ENCODE measurements around the gene CDON.
A peak's percentile ranks its signal among the peaks of the same experiment; 100 is the strongest.

CDON gene

GRCh38 chr11:125939081-125939521 is 123.6 kb downstream of the CDON start:
- Histone ChIP-seq H2BK120ac (ENCODE audit: low read depth, low read length) (no peak overlapping the region), H3K4ac (ENCODE audit: low read length) (no peak overlapping the region), H2AK5ac (ENCODE audit: low read depth, low read length) (no peak overlapping the region), H3K9me3 (replicated peaks in 1 of 2; ENCODE audit: control insufficient read depth in 2 of 2, insufficient read depth in 1 of 2, low read depth in 1 of 2, low read length in 2 of 2) (peaks cover 0 to 2% of the 10 kb centered on the region in 2 donors), H2BK12ac (ENCODE audit: low read length) (no peak overlapping the region), H2AFZ (ENCODE audit: low read length) (peak overlapping the region; percentile 9), H3K18ac (ENCODE audit: low read length) (no peak overlapping the region), H3K4me1 (ENCODE audit: control insufficient read depth in 2 of 2, insufficient read depth in 1 of 2, low read depth in 1 of 2, low read length in 2 of 2) (peaks cover 3 to 13% of the 10 kb centered on the region in 2 donors), H3K36me3 (replicated peaks in 1 of 2; ENCODE audit: control insufficient read depth in 2 of 2, insufficient read depth in 2 of 2, low read length in 2 of 2) (no peaks in the 10 kb centered on the region), H3K27ac (replicated peaks; ENCODE audit: low read length) (no peak overlapping the region), H3K9ac (ENCODE audit: low read depth, low read length, poor library complexity) (no peak overlapping the region), H4K8ac (ENCODE audit: low read depth, low read length) (no peak overlapping the region), H4K91ac (ENCODE audit: low read depth, low read length, poor library complexity) (no peak overlapping the region), H2BK15ac (ENCODE audit: low read length) (no peak overlapping the region), H3K79me1 (ENCODE audit: low read depth, low read length) (no peaks in the 10 kb centered on the region), H3K4me3 (ENCODE audit: low read length in 2 of 2) (no peak overlapping the region), H3K4me2 (ENCODE audit: insufficient read depth, low read length, poor library complexity, severe bottlenecking) (no peak overlapping the region), H3K23ac (ENCODE audit: low read depth, low read length, poor library complexity) (no peak overlapping the region), H3K14ac (ENCODE audit: low read length) (no peak overlapping the region), H2BK5ac (ENCODE audit: low read length) (no peak overlapping the region), H3K27me3 (ENCODE audit: control insufficient read depth in 3 of 3, insufficient read depth in 3 of 3, low read depth in 1 of 3, low read length in 3 of 3) (peaks cover 0 to 4% (median 0%) of the 10 kb centered on the region in 3 experiments)
- WGBS, 2 donors (ENCODE audit: extremely low coverage in 2 of 2, insufficient read length in 2 of 2, insufficient replicate concordance in 1 of 2): no CpG with 5 or more reads among the region's 4 CpGs
- no peak for DNase-seq (ENCODE audit: low spot score)

- H2AFZ ChIP-seq (ENCODE audit: low read length): peak overlapping the region; percentile 72
- H2AK5ac ChIP-seq (ENCODE audit: low read depth, low read length): no peak overlapping the region
- no peak overlapping the region for H3K4me2 ChIP-seq (ENCODE audit: insufficient read depth, low read length, poor library complexity, severe bottlenecking)
- peaks cover 0 to 2% of the 10 kb centered on the region in 2 donors for H3K9me3 ChIP-seq (replicated peaks in 1 of 2; ENCODE audit: control insufficient read depth in 2 of 2, insufficient read depth in 1 of 2, low read depth in 1 of 2, low read length in 2 of 2)
- H3K4me1 ChIP-seq (ENCODE audit: control insufficient read depth in 2 of 2, insufficient read depth in 1 of 2, low read depth in 1 of 2, low read length in 2 of 2): peaks cover 3 to 13% of the 10 kb centered on the region in 2 donors
- no peak overlapping the region for H3K27ac ChIP-seq (replicated peaks; ENCODE audit: low read length)
- no peak overlapping the region for H2BK12ac ChIP-seq (ENCODE audit: low read length)
- no CpG with 5 or more reads among the region's 5 CpGs for WGBS, 2 donors (ENCODE audit: extremely low coverage in 2 of 2, insufficient read length in 2 of 2, insufficient replicate concordance in 1 of 2)
- H3K27me3 ChIP-seq (ENCODE audit: control insufficient read depth in 3 of 3, insufficient read depth in 3 of 3, low read depth in 1 of 3, low read length in 3 of 3): peaks cover 0 to 4% (median 0%) of the 10 kb centered on the region in 3 experiments
- DNase-seq (ENCODE audit: low spot score): no peak
- no peak overlapping the region for H3K4me3 ChIP-seq (ENCODE audit: low read length in 2 of 2)
- H2BK5ac ChIP-seq (ENCODE audit: low read length): no peak overlapping the region
- H3K36me3 ChIP-seq (replicated peaks in 1 of 2; ENCODE audit: control insufficient read depth in 2 of 2, insufficient read depth in 2 of 2, low read length in 2 of 2): no peaks in the 10 kb centered on the region
- H3K79me1 ChIP-seq (ENCODE audit: low read depth, low read length): no peaks in the 10 kb centered on the region
- no peak overlapping the region for H3K18ac ChIP-seq (ENCODE audit: low read length)
- no peak overlapping the region for H4K8ac ChIP-seq (ENCODE audit: low read depth, low read length)
- no peak overlapping the region for H3K9ac ChIP-seq (ENCODE audit: low read depth, low read length, poor library complexity)
- no peak overlapping the region for H3K4ac ChIP-seq (ENCODE audit: low read length)
- H2BK15ac ChIP-seq (ENCODE audit: low read length): no peak overlapping the region
- no peak overlapping the region for H4K91ac ChIP-seq (ENCODE audit: low read depth, low read length, poor library complexity)
- no peak overlapping the region for H2BK120ac ChIP-seq (ENCODE audit: low read depth, low read length)
- H3K23ac ChIP-seq (ENCODE audit: low read depth, low read length, poor library complexity): no peak overlapping the region
- H3K14ac ChIP-seq (ENCODE audit: low read length): no peak overlapping the region
Observed at GRCh38 chr11:125938418-125938817, 124.2 kb downstream of the CDON start.

- Histone ChIP-seq H2BK120ac (ENCODE audit: low read depth, low read length) (no peak overlapping the region), H3K14ac (ENCODE audit: low read length) (no peak overlapping the region), H3K79me1 (ENCODE audit: low read depth, low read length) (no peaks in the 10 kb centered on the region), H2AFZ (ENCODE audit: low read length) (no peak overlapping the region), H3K27me3 (ENCODE audit: control insufficient read depth in 3 of 3, insufficient read depth in 3 of 3, low read depth in 1 of 3, low read length in 3 of 3) (peaks cover 0 to 13% (median 0%) of the 10 kb centered on the region in 3 experiments), H2AK5ac (ENCODE audit: low read depth, low read length) (no peak overlapping the region), H3K23ac (ENCODE audit: low read depth, low read length, poor library complexity) (no peak overlapping the region), H3K9ac (ENCODE audit: low read depth, low read length, poor library complexity) (no peak overlapping the region), H4K8ac (ENCODE audit: low read depth, low read length) (no peak overlapping the region), H3K4me2 (ENCODE audit: insufficient read depth, low read length, poor library complexity, severe bottlenecking) (no peak overlapping the region), H3K4me1 (ENCODE audit: control insufficient read depth in 2 of 2, insufficient read depth in 1 of 2, low read depth in 1 of 2, low read length in 2 of 2) (peaks cover 3 to 14% of the 10 kb centered on the region in 2 donors), H2BK12ac (ENCODE audit: low read length) (peak overlapping the region; percentile 1), H3K9me3 (replicated peaks in 1 of 2; ENCODE audit: control insufficient read depth in 2 of 2, insufficient read depth in 1 of 2, low read depth in 1 of 2, low read length in 2 of 2) (peaks cover 0 to 2% of the 10 kb centered on the region in 2 donors), H3K4ac (ENCODE audit: low read length) (no peak overlapping the region), H3K27ac (replicated peaks; ENCODE audit: low read length) (no peak overlapping the region), H3K18ac (ENCODE audit: low read length) (no peak overlapping the region), H2BK5ac (ENCODE audit: low read length) (no peak overlapping the region), H2BK15ac (ENCODE audit: low read length) (no peak overlapping the region), H4K91ac (ENCODE audit: low read depth, low read length, poor library complexity) (no peak overlapping the region), H3K36me3 (replicated peaks in 1 of 2; ENCODE audit: control insufficient read depth in 2 of 2, insufficient read depth in 2 of 2, low read length in 2 of 2) (no peaks in the 10 kb centered on the region), H3K4me3 (ENCODE audit: low read length in 2 of 2) (no peak overlapping the region)
- WGBS, 2 donors (ENCODE audit: extremely low coverage in 2 of 2, insufficient read length in 2 of 2, insufficient replicate concordance in 1 of 2): no CpG with 5 or more reads among the region's 12 CpGs
- no peak for DNase-seq (ENCODE audit: low spot score)
Observed at GRCh38 chr11:125935618-125936199, 127.0 kb downstream of the CDON start.

- H4K8ac ChIP-seq (ENCODE audit: low read depth, low read length): no peak overlapping the region
- no peak overlapping the region for H3K27ac ChIP-seq (replicated peaks; ENCODE audit: low read length)
- no peak overlapping the region for H3K4me3 ChIP-seq (ENCODE audit: low read length in 2 of 2)
- no peaks in the 10 kb centered on the region for H3K79me1 ChIP-seq (ENCODE audit: low read depth, low read length)
- H2AK5ac ChIP-seq (ENCODE audit: low read depth, low read length): no peak overlapping the region
- no peak overlapping the region for H2BK12ac ChIP-seq (ENCODE audit: low read length)
- no peaks in the 10 kb centered on the region for H3K36me3 ChIP-seq (replicated peaks in 1 of 2; ENCODE audit: control insufficient read depth in 2 of 2, insufficient read depth in 2 of 2, low read length in 2 of 2)
- no peak overlapping the region for H3K9ac ChIP-seq (ENCODE audit: low read depth, low read length, poor library complexity)
- no peak overlapping the region for H3K4ac ChIP-seq (ENCODE audit: low read length)
- no peak overlapping the region for H2BK120ac ChIP-seq (ENCODE audit: low read depth, low read length)
- H2AFZ ChIP-seq (ENCODE audit: low read length): no peak overlapping the region
- H3K4me2 ChIP-seq (ENCODE audit: insufficient read depth, low read length, poor library complexity, severe bottlenecking): no peak overlapping the region
- H3K14ac ChIP-seq (ENCODE audit: low read length): no peak overlapping the region
- H3K9me3 ChIP-seq (replicated peaks in 1 of 2; ENCODE audit: control insufficient read depth in 2 of 2, insufficient read depth in 1 of 2, low read depth in 1 of 2, low read length in 2 of 2): peaks cover 0 to 2% of the 10 kb centered on the region in 2 donors
- H3K4me1 ChIP-seq (ENCODE audit: control insufficient read depth in 2 of 2, insufficient read depth in 1 of 2, low read depth in 1 of 2, low read length in 2 of 2): peaks cover 3 to 14% of the 10 kb centered on the region in 2 donors
- peaks cover 0 to 13% (median 0%) of the 10 kb centered on the region in 3 experiments for H3K27me3 ChIP-seq (ENCODE audit: control insufficient read depth in 3 of 3, insufficient read depth in 3 of 3, low read depth in 1 of 3, low read length in 3 of 3)
- no peak overlapping the region for H2BK5ac ChIP-seq (ENCODE audit: low read length)
- no peak for DNase-seq (ENCODE audit: low spot score)
- no CpG with 5 or more reads among the region's 2 CpGs for WGBS, 2 donors (ENCODE audit: extremely low coverage in 2 of 2, insufficient read length in 2 of 2, insufficient replicate concordance in 1 of 2)
- H3K23ac ChIP-seq (ENCODE audit: low read depth, low read length, poor library complexity): no peak overlapping the region
- H3K18ac ChIP-seq (ENCODE audit: low read length): no peak overlapping the region
- no peak overlapping the region for H2BK15ac ChIP-seq (ENCODE audit: low read length)
- H4K91ac ChIP-seq (ENCODE audit: low read depth, low read length, poor library complexity): no peak overlapping the region
Observed at GRCh38 chr11:125935056-125935455, 127.6 kb downstream of the CDON start.

Data from neuronal stem cell (in vitro differentiated cells).